Endothelial cell of umbilical vein (primary cell): ENCODE results near the gene ADRA2C. TPM values are rescaled to one million over a fixed set of nuclear protein-coding genes. Genes with fewer than 3 reads are reported as not detected.

Experiments
- BruUV-seq: library from RNA; stranded (reverse); fragments of 400-500 nt; replicated peaks from 2 replicates; lab custom pipeline; 2021; lab: Mats Ljungman, UMichigan
- CTCF ChIA-PET: fragments of 300-600, 350-600 bp; sonication (Branson Sonifier 250); formaldehyde crosslinking; loops from one replicate; lab custom pipeline; 2021; ENCODE audit warnings: antibody characterized with exemption, inconsistent platforms; lab: Charles Lee
- POLR2A ChIA-PET: fragments of 300-600, 350-600 bp; sonication (Branson Sonifier 250); formaldehyde crosslinking; loops from one replicate; lab custom pipeline; 2021; ENCODE audit warnings: antibody characterized with exemption, inconsistent platforms; lab: Charles Lee
- DNase-seq: peaks from one replicate; pipeline ENCODE4 v3.0.0-alpha.2; 2011; ENCODE audit warnings: low read depth, low spot score
- FAIRE-seq: peaks from 2 replicates; lab custom pipeline; 2011; peaks lifted over from hg19 to GRCh38; lab: Jason Lieb, UNC
- H2AFZ ChIP-seq: 2 replicates; pipeline ENCODE4 v1.6.0; 2012; ENCODE audit warnings: low read depth, low read length, control low read depth, inconsistent platforms
- H3K27ac ChIP-seq: 2 replicates; pipeline ENCODE4 v1.5.1; 2011; ENCODE audit warnings: low read depth, mild to moderate bottlenecking, control low read depth, low read length, moderate library complexity; ENCODE audit not compliant: insufficient read depth
- H3K27me3 ChIP-seq, 2 experiments: 2 replicates each; pipeline versions ENCODE4 v1.6.0 to v1.6.1; 2011; ENCODE audit warnings: low read length in 2 of 2, mixed read lengths in 1 of 2; ENCODE audit not compliant: control insufficient read depth in 2 of 2, insufficient read depth in 2 of 2
- H3K36me3 ChIP-seq, 2 experiments: 2 replicates in 1 of 2; 3 replicates in 1 of 2; pipeline ENCODE4 v1.5.1; 2011; ENCODE audit warnings: low read length in 2 of 2, mild to moderate bottlenecking in 1 of 2, moderate library complexity in 1 of 2; ENCODE audit not compliant: control insufficient read depth in 2 of 2, insufficient read depth in 2 of 2; ENCODE audit errors: extremely low read depth in 1 of 2
- H3K4me1 ChIP-seq: 3 replicates; pipeline ENCODE4 v1.5.1; 2011; ENCODE audit warnings: mild to moderate bottlenecking, low read length; ENCODE audit not compliant: control insufficient read depth, insufficient read depth; ENCODE audit errors: extremely low read depth
- H3K4me2 ChIP-seq: 2 replicates; pipeline ENCODE4 v1.6.1; 2011; ENCODE audit warnings: low read length, control low read depth, mixed read lengths; ENCODE audit not compliant: insufficient read depth
- H3K4me3 ChIP-seq, 3 experiments: fragments of 200-600 bp in 1 of 3; sonication (generic), shearing (Covaris generic) in 1 of 3; replicated peaks in 1 of 3; 2 replicates each; pipeline ENCODE4 v1.5.1; 2011 to 2016; ENCODE audit warnings: control low read depth in 3 of 3, low read length in 3 of 3, mild to moderate bottlenecking in 2 of 3, inconsistent platforms in 1 of 3, low read depth in 1 of 3, moderate library complexity in 1 of 3; ENCODE audit not compliant: insufficient read depth in 1 of 3
- H3K79me2 ChIP-seq: 2 replicates; pipeline ENCODE4 v1.6.0; 2012; ENCODE audit warnings: low read length, inconsistent platforms; ENCODE audit not compliant: control insufficient read depth, insufficient read depth
- H3K9ac ChIP-seq: replicated peaks from 2 replicates; pipeline ENCODE3; 2011; ENCODE audit warnings: low read length, control low read depth; ENCODE audit not compliant: insufficient read depth; ENCODE audit errors: extremely low read depth
- H3K9me1 ChIP-seq: replicated peaks from 3 replicates; pipeline ENCODE4 v1.6.0; 2011; ENCODE audit warnings: mild to moderate bottlenecking, low read length; ENCODE audit not compliant: control insufficient read depth, insufficient read depth; ENCODE audit errors: extremely low read depth
- H3K9me3 ChIP-seq: replicated peaks from 2 replicates; pipeline ENCODE4 v1.5.1; 2012; ENCODE audit warnings: low read length, inconsistent platforms; ENCODE audit not compliant: control insufficient read depth, insufficient read depth
- H4K20me1 ChIP-seq: replicated peaks from 2 replicates; pipeline ENCODE3; 2011; ENCODE audit warnings: mild to moderate bottlenecking, low read length; ENCODE audit not compliant: control insufficient read depth, insufficient read depth; ENCODE audit errors: extremely low read depth
- CTCF ChIP-seq, 2 donors: IDR thresholded peaks; 1 replicate in 1 of 2; 2 replicates in 1 of 2; pipeline ENCODE4 v1.5.1; 2011; ENCODE audit warnings: low read length in 2 of 2, mild to moderate bottlenecking in 2 of 2, moderate library complexity in 2 of 2, control low read depth in 1 of 2, inconsistent platforms in 1 of 2, low read depth in 1 of 2; ENCODE audit not compliant: insufficient read depth in 1 of 2; ENCODE audit errors: extremely low read depth in 1 of 2
- EZH2 ChIP-seq: IDR thresholded peaks from 2 replicates; pipeline ENCODE4 v1.6.1; 2012; ENCODE audit warnings: borderline replicate concordance, low read depth, mild to moderate bottlenecking, moderate library complexity, low read length, inconsistent platforms; ENCODE audit not compliant: severe bottlenecking
- FOS ChIP-seq: IDR thresholded peaks from 2 replicates; pipeline ENCODE4 v1.6.1; 2011; ENCODE audit warnings: mild to moderate bottlenecking, low read length, moderate library complexity, borderline replicate concordance; ENCODE audit not compliant: insufficient read depth
- GATA2 ChIP-seq: IDR thresholded peaks from 2 replicates; pipeline ENCODE4 v1.7.0; 2011; ENCODE audit warnings: low read depth, mild to moderate bottlenecking, moderate library complexity, mixed read lengths, low read length; ENCODE audit not compliant: insufficient read length, insufficient read depth
- JUN ChIP-seq: IDR thresholded peaks from 2 replicates; pipeline ENCODE4 v1.6.1; 2011; ENCODE audit warnings: borderline replicate concordance, low read depth; ENCODE audit not compliant: insufficient read length, insufficient read depth
- MAX ChIP-seq: IDR thresholded peaks from 2 replicates; pipeline ENCODE4 v1.6.1; 2011; ENCODE audit not compliant: insufficient read depth, insufficient read length
- MYC ChIP-seq: IDR thresholded peaks from one replicate; pipeline ENCODE4 v1.6.1; 2011; ENCODE audit warnings: mild to moderate bottlenecking, low read depth, low read length
- POLR2A ChIP-seq: IDR thresholded peaks from 2 replicates; pipeline ENCODE4 v1.6.1; 2012; ENCODE audit warnings: low read depth, mild to moderate bottlenecking, control low read depth, low read length
- POLR2AphosphoS5 ChIP-seq: IDR thresholded peaks from 2 replicates; pipeline ENCODE4 v1.6.1; 2012; ENCODE audit warnings: low read depth, mild to moderate bottlenecking, control low read depth, low read length, moderate library complexity; ENCODE audit not compliant: insufficient read depth
- dilution Hi-C: fragments of 300-500 bp; cut with MboI; formaldehyde crosslinking; loops from one replicate; pipeline ENCODE4 v1.15.0; 2019; ENCODE audit warnings: low sequenced_read_pairs; ENCODE audit not compliant: extremely low pct_ligation_motif_present
- intact Hi-C: fragments of 100-400 bp; cut with micrococcal nuclease; formaldehyde crosslinking; loops from one replicate; pipeline ENCODE4 v1.10.0; 2022
- polyA plus RNA-seq, 4 experiments: library from polyadenylated mRNA; depleted of rRNA in 3 of 4; stranded (reverse) in 3 of 4; unstranded in 1 of 4; fragments of >200 nt; gene quantifications; 2 replicates each; pipeline versions ENCODE4 v1.2.1 to v1.2.3, GENCODE V29; 2011 to 2012; ENCODE audit warnings: missing spikeins in 1 of 4
- total RNA-seq: library from RNA; stranded (reverse); gene quantifications from 2 replicates; pipeline ENCODE4 v1.2.3, GENCODE V29; 2021

The ADRA2C gene
- total and polyA plus RNA-seq, 2 donors (not counting 3 experiments of a cell fraction or from before 2014, with no cell fraction given), result 0.03 to 0.40 TPM

GRCh38 chr4:3762753-3763549 lies 3.2 kb upstream of the ADRA2C start:
- Histone ChIP-seq H2AFZ (no peak overlapping the region), H4K20me1 (no peaks in the 10 kb centered on the region), H3K9ac (no peak overlapping the region), H3K9me3 (no peaks in the 10 kb centered on the region), H3K27me3 (peaks cover 11 to 13% of the 10 kb centered on the region in 2 experiments), H3K4me2 (no peak overlapping the region), H3K4me3 (no peak overlapping the region), H3K27ac (no peak overlapping the region), H3K9me1 (no peaks in the 10 kb centered on the region), H3K36me3 (no peaks in the 10 kb centered on the region), H3K4me1 (no peaks in the 10 kb centered on the region), H3K79me2 (no peaks in the 10 kb centered on the region)
- POLR2A ChIA-PET, result no interaction called here
- CTCF ChIA-PET, result interaction anchor here (0.9 kb wide), 1 partner anchor 118 kb away, joined by 3 read pairs; no protein-coding TSS in a partner anchor
- no peak for DNase-seq
- intact Hi-C loops (no loop called here), dilution Hi-C loops (no loop called here)
- TF ChIP-seq GATA2 (no peak), JUN (no peak), POLR2A (no peak), EZH2 (no peak), MYC (no peak), POLR2AphosphoS5 (no peak), FOS (no peak), CTCF (IDR thresholded peaks at IDR 0.05; ENCODE audit: extremely low read depth in 1 of 2, insufficient read depth in 1 of 2, low read depth in 1 of 2, low read length in 2 of 2) (no peak), MAX (no peak)
- BruUV-seq, result no TSS peak
- FAIRE-seq, result no peak
